B cell (primary cell): ENCODE results near the gene LIN28B.

Experiments used
- EZH2 ChIP-seq: IDR thresholded peaks from 2 replicates; pipeline ENCODE4 v1.6.1; 2012; ENCODE audit warnings: borderline replicate concordance, low read depth, mild to moderate bottlenecking, moderate library complexity, low read length; ENCODE audit not compliant: insufficient read depth, poor library complexity, severe bottlenecking
- TF ChIP-seq, protein P1 (sequence below): fragments of 200-600 bp; IDR thresholded peaks from one replicate; pipeline ENCODE4 v1.8.0; 2022; ENCODE audit warnings: antibody characterized with exemption, mild to moderate bottlenecking

- no peak for TF ChIP-seq EZH2
- TF ChIP-seq, protein P1, sequence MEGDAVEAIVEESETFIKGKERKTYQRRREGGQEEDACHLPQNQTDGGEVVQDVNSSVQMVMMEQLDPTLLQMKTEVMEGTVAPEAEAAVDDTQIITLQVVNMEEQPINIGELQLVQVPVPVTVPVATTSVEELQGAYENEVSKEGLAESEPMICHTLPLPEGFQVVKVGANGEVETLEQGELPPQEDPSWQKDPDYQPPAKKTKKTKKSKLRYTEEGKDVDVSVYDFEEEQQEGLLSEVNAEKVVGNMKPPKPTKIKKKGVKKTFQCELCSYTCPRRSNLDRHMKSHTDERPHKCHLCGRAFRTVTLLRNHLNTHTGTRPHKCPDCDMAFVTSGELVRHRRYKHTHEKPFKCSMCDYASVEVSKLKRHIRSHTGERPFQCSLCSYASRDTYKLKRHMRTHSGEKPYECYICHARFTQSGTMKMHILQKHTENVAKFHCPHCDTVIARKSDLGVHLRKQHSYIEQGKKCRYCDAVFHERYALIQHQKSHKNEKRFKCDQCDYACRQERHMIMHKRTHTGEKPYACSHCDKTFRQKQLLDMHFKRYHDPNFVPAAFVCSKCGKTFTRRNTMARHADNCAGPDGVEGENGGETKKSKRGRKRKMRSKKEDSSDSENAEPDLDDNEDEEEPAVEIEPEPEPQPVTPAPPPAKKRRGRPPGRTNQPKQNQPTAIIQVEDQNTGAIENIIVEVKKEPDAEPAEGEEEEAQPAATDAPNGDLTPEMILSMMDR, result no peak
Observed at GRCh38 chr6:104956731-104957294, at the start of gene LIN28B.
